ENCODE data around the gene SARS2. TPM values are rescaled to one million over a fixed set of nuclear protein-coding genes. Genes with fewer than 3 reads are reported as not detected.
A peak's percentile ranks its signal among the peaks of the same experiment; 100 is the strongest.

The SARS2 gene
- total RNA-seq, 1 donor from 2014 or later: 61.3 TPM

DNA sequence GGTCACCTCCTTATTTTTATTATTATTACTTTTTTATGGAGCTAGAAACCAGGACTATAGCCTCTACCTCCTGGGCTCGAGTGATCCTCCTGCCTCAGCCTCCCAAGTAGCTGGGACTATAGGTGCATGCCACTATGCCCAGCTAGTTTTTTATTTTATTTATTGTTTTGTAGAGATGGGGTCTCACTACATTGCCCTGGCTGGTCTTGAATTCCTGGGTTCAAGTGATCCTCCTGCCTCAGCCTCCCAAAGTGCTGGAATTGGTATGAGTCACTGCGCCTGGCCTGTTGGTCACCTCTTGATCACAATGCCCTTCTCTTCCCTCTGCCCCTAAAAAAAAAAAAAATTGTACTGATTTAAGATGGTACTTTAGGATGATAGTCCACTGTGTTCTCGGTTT is 20.6 kb upstream of the SARS2 start:
- Mint-ChIP-seq H3K27me3 (ENCODE audit: low read depth) (no peaks in the 10 kb centered on the region), H3K36me3 (peaks cover 38% of the 10 kb centered on the region), H3K4me1 (peaks cover 13% of the 10 kb centered on the region), H3K27ac (no peak overlapping the region), H3K9me3 (no peaks in the 10 kb centered on the region), H3K4me3 (no peak overlapping the region)
- DNase-seq (ENCODE audit: low spot score in 2 of 2, unreplicated experiment in 2 of 2): no peak
- TF ChIP-seq, protein P1, sequence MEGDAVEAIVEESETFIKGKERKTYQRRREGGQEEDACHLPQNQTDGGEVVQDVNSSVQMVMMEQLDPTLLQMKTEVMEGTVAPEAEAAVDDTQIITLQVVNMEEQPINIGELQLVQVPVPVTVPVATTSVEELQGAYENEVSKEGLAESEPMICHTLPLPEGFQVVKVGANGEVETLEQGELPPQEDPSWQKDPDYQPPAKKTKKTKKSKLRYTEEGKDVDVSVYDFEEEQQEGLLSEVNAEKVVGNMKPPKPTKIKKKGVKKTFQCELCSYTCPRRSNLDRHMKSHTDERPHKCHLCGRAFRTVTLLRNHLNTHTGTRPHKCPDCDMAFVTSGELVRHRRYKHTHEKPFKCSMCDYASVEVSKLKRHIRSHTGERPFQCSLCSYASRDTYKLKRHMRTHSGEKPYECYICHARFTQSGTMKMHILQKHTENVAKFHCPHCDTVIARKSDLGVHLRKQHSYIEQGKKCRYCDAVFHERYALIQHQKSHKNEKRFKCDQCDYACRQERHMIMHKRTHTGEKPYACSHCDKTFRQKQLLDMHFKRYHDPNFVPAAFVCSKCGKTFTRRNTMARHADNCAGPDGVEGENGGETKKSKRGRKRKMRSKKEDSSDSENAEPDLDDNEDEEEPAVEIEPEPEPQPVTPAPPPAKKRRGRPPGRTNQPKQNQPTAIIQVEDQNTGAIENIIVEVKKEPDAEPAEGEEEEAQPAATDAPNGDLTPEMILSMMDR (IDR thresholded peaks at IDR 0.05; ENCODE audit: unreplicated experiment): no peak

DNA sequence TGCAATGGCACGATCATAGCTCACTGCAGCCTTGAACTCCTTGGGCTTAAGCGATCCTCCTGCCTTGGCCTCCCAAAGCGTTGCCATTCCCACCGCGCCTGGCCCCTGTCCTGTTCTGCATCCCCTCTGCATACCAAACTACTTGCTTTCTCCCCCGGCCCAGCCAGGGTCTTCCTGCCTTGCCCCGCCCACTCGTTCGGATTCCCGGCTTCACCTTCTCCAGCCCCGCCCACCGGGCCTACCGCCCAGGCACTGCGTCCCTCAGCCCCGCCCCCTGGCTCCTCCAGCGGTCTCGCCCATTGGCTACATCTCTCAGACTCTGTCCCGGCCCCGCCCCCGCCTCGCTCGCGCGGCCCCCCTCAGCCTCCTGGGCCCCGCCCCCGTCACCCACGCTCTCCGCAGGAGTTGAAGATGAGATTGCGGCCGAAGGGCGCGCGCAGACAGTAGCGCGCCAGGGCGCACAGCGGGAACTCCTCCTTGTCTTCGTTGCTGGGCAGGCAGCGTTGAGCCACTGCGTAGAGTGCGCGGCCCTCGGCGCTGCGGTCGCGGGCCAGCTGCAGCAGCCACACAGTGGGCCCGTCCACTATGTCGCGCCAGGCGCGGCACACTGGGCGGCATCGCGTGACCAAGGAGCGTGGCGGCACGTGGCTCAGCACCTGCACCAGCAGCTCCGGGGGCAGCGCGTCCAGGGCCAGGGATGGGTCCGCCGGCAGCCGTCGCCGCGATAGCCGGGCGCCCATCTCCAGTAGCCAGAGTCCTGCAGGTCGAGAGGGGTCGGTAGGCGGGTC is 19.2 kb upstream of the SARS2 start:
- Mint-ChIP-seq H3K4me3 (peak overlapping the region; percentile 62), H3K9me3 (no peaks in the 10 kb centered on the region), H3K36me3 (peaks cover 40% of the 10 kb centered on the region), H3K27ac (peak overlapping the region; percentile 47), H3K27me3 (ENCODE audit: low read depth) (no peaks in the 10 kb centered on the region), H3K4me1 (peaks cover 13% of the 10 kb centered on the region)
- TF ChIP-seq, protein P1 (IDR thresholded peaks at IDR 0.05; ENCODE audit: unreplicated experiment): no peak
- DNase-seq (ENCODE audit: low spot score in 2 of 2, unreplicated experiment in 2 of 2): peak; percentile 90 to 93

DNA sequence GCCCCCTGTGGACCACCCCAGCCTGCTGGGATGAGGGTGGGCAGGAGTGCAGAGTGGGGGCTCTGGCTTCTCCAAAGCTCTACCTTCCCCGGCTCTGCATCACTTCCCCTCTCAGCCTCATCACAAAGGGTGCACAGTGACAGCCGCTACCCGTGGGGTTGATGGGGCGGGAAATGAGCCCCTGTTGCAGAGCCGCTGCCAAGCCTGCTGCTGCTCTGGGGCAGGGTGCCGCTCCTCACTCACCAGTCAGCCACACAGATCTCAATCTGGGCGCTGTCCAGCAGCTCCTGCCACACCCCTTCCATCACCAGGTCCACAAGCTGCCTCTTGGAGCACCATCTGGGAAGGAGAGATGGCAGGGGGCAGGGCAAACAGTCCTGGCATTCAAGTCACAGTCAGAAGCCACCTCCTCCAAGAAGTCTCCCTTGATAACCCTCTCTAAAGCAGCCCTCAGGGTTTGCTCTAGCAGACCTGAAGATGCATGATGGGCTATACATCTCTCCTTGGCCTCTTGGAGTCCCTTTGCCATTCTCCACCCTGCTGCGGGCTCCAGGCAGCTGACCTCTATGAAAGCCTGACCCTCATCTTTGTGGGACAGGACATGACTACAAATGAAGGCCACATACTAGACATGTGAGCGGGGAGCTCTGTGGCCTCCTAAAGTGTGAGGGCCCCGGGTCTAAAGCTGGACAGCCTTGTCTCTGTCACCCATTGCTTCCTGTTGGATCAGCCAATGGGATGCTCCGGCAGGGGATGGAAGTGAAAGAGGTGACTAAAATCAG is 15.9 kb upstream of the SARS2 start:
- no peaks in the 10 kb centered on the region for H3K9me3 Mint-ChIP-seq
- H3K36me3 Mint-ChIP-seq: peaks cover 44% of the 10 kb centered on the region
- H3K27ac Mint-ChIP-seq: no peak overlapping the region
- DNase-seq (ENCODE audit: low spot score in 2 of 2, unreplicated experiment in 2 of 2): no peak
- peaks cover 8% of the 10 kb centered on the region for H3K4me1 Mint-ChIP-seq
- TF ChIP-seq, protein P1 (IDR thresholded peaks at IDR 0.05; ENCODE audit: unreplicated experiment): no peak
- H3K4me3 Mint-ChIP-seq: no peak overlapping the region
- H3K27me3 Mint-ChIP-seq (ENCODE audit: low read depth): no peaks in the 10 kb centered on the region

DNA sequence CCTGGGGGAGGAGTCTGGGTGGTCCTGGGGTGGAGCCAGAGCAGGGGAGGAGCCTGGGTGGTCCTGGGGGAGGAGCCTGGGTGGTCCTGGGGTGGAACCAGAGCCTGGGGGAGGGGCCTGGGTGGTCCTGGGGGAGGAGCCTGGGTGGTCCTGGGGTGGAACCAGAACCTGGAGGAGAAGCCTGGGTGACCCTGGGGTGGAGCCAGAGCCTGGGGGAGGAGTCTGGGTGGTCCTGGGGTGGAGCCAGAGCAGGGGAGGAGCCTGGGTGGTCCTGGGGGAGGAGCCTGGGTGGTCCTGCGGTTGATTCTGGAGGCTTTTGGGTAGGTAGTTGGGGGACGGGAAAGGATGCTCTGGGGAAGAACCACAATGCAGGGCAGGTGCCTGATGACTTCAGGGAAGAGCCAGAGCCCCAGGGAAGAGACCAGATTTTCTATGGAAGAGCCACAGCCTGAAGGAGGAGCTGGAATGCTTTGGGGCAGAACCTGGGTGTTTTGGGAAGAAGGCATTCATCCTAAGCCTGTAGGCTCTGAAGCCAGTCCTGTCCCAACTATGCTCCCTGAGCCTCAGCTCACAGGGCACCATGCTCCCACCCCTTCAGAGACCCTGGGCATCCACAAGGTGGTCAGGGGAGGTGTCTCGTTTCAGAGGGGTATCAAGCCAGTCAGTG is 15.1 kb upstream of the SARS2 start:
- Mint-ChIP-seq H3K4me3 (no peak overlapping the region), H3K27ac (no peak overlapping the region), H3K9me3 (no peaks in the 10 kb centered on the region), H3K27me3 (ENCODE audit: low read depth) (no peaks in the 10 kb centered on the region), H3K4me1 (peaks cover 13% of the 10 kb centered on the region), H3K36me3 (peaks cover 42% of the 10 kb centered on the region)
- TF ChIP-seq, protein P1 (IDR thresholded peaks at IDR 0.05; ENCODE audit: unreplicated experiment): no peak
- DNase-seq (ENCODE audit: low spot score in 2 of 2, unreplicated experiment in 2 of 2): no peak

DNA sequence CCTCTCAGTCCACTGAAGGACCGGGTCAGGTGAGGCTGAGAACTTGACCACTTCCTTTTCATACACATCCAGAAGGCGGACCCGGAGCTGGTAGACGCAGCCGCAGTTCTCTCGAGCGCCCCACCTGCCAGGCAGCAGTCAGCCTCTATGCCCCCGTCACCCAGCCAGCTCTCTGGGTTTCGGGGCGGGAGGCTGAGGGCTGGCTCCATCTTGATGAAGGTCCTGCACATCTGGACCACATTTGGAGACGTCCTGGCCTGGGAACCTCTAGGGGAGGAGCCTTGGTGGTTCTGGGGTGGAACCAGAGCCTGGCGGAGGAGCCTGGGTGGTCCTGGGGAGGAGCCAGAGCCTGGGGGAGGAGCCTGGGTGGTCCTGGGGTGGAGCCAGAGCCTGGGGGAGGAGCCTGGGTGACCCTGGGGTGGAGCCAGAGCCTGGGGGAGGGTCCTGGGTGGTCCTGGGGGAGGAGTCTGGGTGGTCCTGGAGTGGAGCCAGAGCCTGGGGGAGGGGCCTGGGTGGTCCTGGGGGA is 14.5 kb upstream of the SARS2 start:
- Mint-ChIP-seq H3K4me3 (no peak overlapping the region), H3K27me3 (ENCODE audit: low read depth) (no peaks in the 10 kb centered on the region), H3K27ac (no peak overlapping the region), H3K4me1 (peaks cover 17% of the 10 kb centered on the region), H3K36me3 (peaks cover 42% of the 10 kb centered on the region), H3K9me3 (no peaks in the 10 kb centered on the region)
- no peak for DNase-seq (ENCODE audit: low spot score in 2 of 2, unreplicated experiment in 2 of 2)
- TF ChIP-seq, protein P1 (IDR thresholded peaks at IDR 0.05; ENCODE audit: unreplicated experiment): no peak

All from mesothelial cell of epicardium (in vitro differentiated cells).